Right renal cortex interstitium (tissue), 3 donors: ENCODE results near the gene FGFRL1. TPM values are rescaled to one million over a fixed set of nuclear protein-coding genes. Genes with fewer than 3 reads are reported as not detected.

Experiments used
- DNase-seq, 3 donors: peaks; one replicate each; pipeline ENCODE4 v3.0.0-alpha.2; 2013; ENCODE audit warnings: low read depth in 3 of 3, low spot score in 2 of 3
- polyA plus RNA-seq, 3 donors: library from polyadenylated mRNA; unstranded; fragments of 120-200 nt; gene quantifications; one replicate each; pipeline ENCODE4 v1.2.1, GENCODE V29; 2013; ENCODE audit not compliant: insufficient read length in 3 of 3

The FGFRL1 gene
- polyA plus RNA-seq, 3 donors: 33.4 to 41.1 (median 36.0) TPM

- DNase-seq: no peak
These were observed 51.0 kb downstream of the FGFRL1 start for GRCh38 chr4:1062419-1062818.

GRCh38 chr4:1065732-1066131 lies 54.3 kb downstream of the FGFRL1 start:
- DNase-seq: no peak

- DNase-seq: no peak
These were observed 58.0 kb downstream of the FGFRL1 start for GRCh38 chr4:1069394-1069793.

- DNase-seq: no peak
These were observed 61.5 kb downstream of the FGFRL1 start for GRCh38 chr4:1072830-1073446.

GRCh38 chr4:1074077-1074476 lies 62.7 kb downstream of the FGFRL1 start:
- no peak for DNase-seq

- DNase-seq: no peak
These were observed 63.8 kb downstream of the FGFRL1 start for GRCh38 chr4:1075225-1075624.

- no peak for DNase-seq
These were observed 64.6 kb downstream of the FGFRL1 start for GRCh38 chr4:1075809-1076699.

Other genes with a start within 250 kb of the FGFRL1 start
- 1 to 10 TPM in 2 of 3 donors, under 1 TPM in 1; 1.00 to 1.4 (median 1.3) TPM for gene CPLX1, start 185.5 kb upstream of the FGFRL1 start, polyA plus RNA-seq
- 10 to 100 TPM; 43.4 to 51.6 (median 50.9) TPM for gene GAK, start 79.3 kb upstream of the FGFRL1 start, polyA plus RNA-seq
- 10 to 100 TPM; 17.3 to 30.1 (median 24.2) TPM for gene TMEM175, start 79.2 kb upstream of the FGFRL1 start, polyA plus RNA-seq
- 1 to 10 TPM; 5.0 to 5.9 (median 5.8) TPM for gene DGKQ, start 38.1 kb upstream of the FGFRL1 start, polyA plus RNA-seq
- 10 to 100 TPM; 10.4 to 11.4 (median 10.6) TPM for gene IDUA, start 24.6 kb upstream of the FGFRL1 start, polyA plus RNA-seq
- 1 to 10 TPM; 7.2 to 8.9 (median 7.7) TPM for gene SLC26A1, start 18.2 kb upstream of the FGFRL1 start, polyA plus RNA-seq
- gene RNF212, start 101.9 kb downstream of the FGFRL1 start, polyA plus RNA-seq: 10 to 100 TPM; 11.3 to 14.9 (median 11.5) TPM
- 1 to 10 TPM; 5.8 to 8.1 (median 6.9) TPM for gene SPON2, start 161.0 kb downstream of the FGFRL1 start, polyA plus RNA-seq
- 100 to 1,000 TPM in 2 of 3 donors, 10 to 100 TPM in 1; 98.0 to 118 (median 107) TPM for gene CTBP1, start 237.5 kb downstream of the FGFRL1 start, polyA plus RNA-seq